Mucosa of rectum (tissue), 2 donors: Measurements from ENCODE around the gene SLC24A4.

Experiments
- H3K27ac ChIP-seq, 2 donors: one replicate each; pipeline ENCODE4 v1.7.0; 2013; ENCODE audit warnings: inconsistent platforms in 2 of 2, low read depth in 2 of 2, low read length in 2 of 2
- H3K27me3 ChIP-seq, 2 donors: one replicate each; pipeline ENCODE4 v1.7.0; 2013; ENCODE audit warnings: low read length in 2 of 2; ENCODE audit not compliant: control insufficient read depth in 2 of 2, insufficient read depth in 2 of 2
- H3K36me3 ChIP-seq, 2 donors: one replicate each; pipeline ENCODE4 v1.7.0; 2013; ENCODE audit warnings: low read length in 2 of 2; ENCODE audit not compliant: control insufficient read depth in 2 of 2, insufficient read depth in 2 of 2
- H3K4me1 ChIP-seq, 2 donors: one replicate each; pipeline ENCODE4 v1.7.0; 2013; ENCODE audit warnings: low read length in 2 of 2, mild to moderate bottlenecking in 1 of 2; ENCODE audit not compliant: control insufficient read depth in 2 of 2, insufficient read depth in 2 of 2
- H3K4me3 ChIP-seq, 2 donors: one replicate each; pipeline ENCODE4 v1.7.0; 2013; ENCODE audit warnings: low read length in 2 of 2
- H3K9ac ChIP-seq, 2 donors: one replicate each; pipeline ENCODE4 v1.7.0; 2013; ENCODE audit warnings: low read length in 2 of 2, low read depth in 1 of 2, mild to moderate bottlenecking in 1 of 2
- H3K9me3 ChIP-seq, 2 donors: one replicate each; pipeline ENCODE4 v1.7.0; 2013; ENCODE audit warnings: low read length in 2 of 2; ENCODE audit not compliant: control insufficient read depth in 2 of 2
- donor health status: healthy.
- donor health status: Normal muscosa, but diverticular disease.

SLC24A4 gene

DNA sequence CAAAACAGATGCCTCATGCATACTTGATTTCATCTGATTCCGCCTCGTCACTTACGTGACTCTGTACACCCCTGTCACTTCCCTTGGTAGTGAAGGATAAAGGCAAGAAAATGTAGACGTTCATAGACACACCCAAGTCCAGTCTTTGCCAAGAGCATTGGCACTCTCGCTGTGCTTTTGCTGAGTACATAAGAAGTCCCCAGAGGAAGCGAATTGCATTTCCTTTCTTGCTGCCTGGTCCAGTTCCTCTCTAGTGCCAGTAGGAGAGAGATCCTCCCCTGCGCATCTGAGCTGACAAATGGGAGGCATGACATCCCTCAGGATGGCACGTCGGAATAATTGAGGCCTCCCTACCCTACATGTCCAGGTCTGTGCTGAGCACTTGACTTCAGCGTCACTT is 169.3 kb downstream of the SLC24A4 start:
- Histone ChIP-seq H3K27ac (no peak overlapping the region), H3K4me3 (no peak overlapping the region), H3K36me3 (no peaks in the 10 kb centered on the region), H3K4me1 (peaks cover 0 to 2% of the 10 kb centered on the region in 2 donors), H3K27me3 (no peaks in the 10 kb centered on the region), H3K9ac (no peak overlapping the region), H3K9me3 (no peaks in the 10 kb centered on the region)

DNA sequence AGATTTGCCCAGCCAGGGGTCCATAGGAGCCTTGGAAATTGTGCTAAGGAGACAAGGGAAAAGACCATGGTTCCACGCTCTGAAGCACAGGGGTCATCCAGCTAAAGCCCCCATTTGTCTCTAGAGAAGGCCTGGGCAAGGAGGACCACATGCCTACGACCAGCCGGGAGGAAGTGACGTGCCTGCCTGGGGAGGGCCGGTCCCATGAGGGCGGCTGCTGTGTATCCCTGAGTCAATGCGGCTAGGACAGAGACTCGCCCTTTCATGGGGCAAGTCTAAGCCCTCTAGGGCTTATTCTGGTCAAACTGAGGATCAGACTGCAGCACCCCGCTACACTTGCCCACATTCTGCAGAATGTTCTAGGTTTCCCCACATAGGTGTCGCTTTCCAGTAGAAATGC is 170.1 kb downstream of the SLC24A4 start:
- Histone ChIP-seq H3K27ac (no peak overlapping the region), H3K9me3 (no peaks in the 10 kb centered on the region), H3K4me3 (no peak overlapping the region), H3K27me3 (no peaks in the 10 kb centered on the region), H3K4me1 (peaks cover 0 to 2% of the 10 kb centered on the region in 2 donors), H3K9ac (no peak overlapping the region), H3K36me3 (no peaks in the 10 kb centered on the region)

DNA sequence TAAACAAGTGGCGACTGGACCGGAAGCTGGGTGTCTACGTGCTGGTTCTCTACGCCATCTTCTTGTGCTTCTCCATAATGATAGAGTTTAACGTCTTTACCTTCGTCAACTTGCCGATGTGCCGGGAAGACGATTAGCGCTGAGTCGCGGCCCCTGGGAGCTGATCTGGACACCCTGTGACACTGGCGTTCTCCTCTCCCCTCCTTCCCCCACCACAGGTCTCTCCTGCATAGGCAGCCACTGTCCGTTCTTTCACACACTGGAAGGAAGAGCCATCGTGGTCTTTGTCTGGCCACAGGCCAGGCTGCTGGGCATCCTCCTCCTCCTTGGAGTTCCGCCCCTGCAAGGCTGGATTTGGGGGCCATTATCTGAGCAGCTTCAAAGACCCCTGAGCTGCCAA is 170.5 kb downstream of the SLC24A4 start:
- H3K4me3 ChIP-seq = no peak overlapping the region
- H3K9me3 ChIP-seq = no peaks in the 10 kb centered on the region
- peaks cover 0 to 2% of the 10 kb centered on the region in 2 donors for H3K4me1 ChIP-seq
- H3K9ac ChIP-seq = no peak overlapping the region
- no peaks in the 10 kb centered on the region for H3K36me3 ChIP-seq
- H3K27ac ChIP-seq = no peak overlapping the region
- no peaks in the 10 kb centered on the region for H3K27me3 ChIP-seq

DNA sequence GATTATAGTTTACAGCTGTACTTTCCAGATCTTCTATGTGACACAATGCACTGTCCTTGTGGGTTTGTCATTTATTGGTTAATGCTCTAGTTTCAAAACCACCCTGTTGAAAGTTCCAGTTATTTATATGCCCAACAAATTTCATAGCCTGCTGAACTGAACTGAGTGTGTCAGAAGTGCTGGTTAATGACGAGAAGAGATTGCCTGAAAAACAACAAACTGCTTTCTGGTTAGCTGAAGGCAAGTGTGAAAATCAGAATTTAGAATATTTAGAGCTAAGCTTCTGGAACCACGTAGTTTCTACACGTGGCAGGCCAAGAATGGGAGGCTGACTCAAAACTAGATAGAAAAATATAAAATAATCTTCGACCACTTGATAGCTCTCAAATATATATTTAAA is 171.5 kb downstream of the SLC24A4 start:
- Histone ChIP-seq H3K27me3 (no peaks in the 10 kb centered on the region), H3K9me3 (no peaks in the 10 kb centered on the region), H3K27ac (no peak overlapping the region), H3K36me3 (no peaks in the 10 kb centered on the region), H3K4me3 (no peak overlapping the region), H3K9ac (no peak overlapping the region), H3K4me1 (peaks cover 0 to 2% of the 10 kb centered on the region in 2 donors)

DNA sequence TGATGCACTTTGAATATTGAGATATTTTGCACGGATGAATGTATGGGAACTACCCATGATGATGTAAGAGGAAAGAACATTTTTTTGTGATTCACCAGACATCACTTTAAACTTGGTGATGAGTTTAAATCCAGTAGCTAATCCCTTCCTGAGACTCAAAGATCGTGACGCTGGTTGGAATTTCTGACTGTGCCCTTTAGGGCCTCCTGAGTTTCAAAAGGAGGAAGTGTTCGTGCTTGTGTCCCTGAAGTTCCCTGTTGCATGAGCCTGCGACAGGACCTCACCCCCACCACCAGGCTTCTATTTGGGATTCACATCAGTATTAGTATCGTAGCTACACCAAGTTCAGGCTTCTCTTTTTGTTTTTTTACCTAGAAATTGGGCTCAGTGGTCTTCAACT is 172.1 kb downstream of the SLC24A4 start:
- Histone ChIP-seq H3K4me1 (no peaks in the 10 kb centered on the region), H3K9me3 (no peaks in the 10 kb centered on the region), H3K36me3 (no peaks in the 10 kb centered on the region), H3K27me3 (no peaks in the 10 kb centered on the region), H3K27ac (no peak overlapping the region), H3K9ac (no peak overlapping the region), H3K4me3 (no peak overlapping the region)

DNA sequence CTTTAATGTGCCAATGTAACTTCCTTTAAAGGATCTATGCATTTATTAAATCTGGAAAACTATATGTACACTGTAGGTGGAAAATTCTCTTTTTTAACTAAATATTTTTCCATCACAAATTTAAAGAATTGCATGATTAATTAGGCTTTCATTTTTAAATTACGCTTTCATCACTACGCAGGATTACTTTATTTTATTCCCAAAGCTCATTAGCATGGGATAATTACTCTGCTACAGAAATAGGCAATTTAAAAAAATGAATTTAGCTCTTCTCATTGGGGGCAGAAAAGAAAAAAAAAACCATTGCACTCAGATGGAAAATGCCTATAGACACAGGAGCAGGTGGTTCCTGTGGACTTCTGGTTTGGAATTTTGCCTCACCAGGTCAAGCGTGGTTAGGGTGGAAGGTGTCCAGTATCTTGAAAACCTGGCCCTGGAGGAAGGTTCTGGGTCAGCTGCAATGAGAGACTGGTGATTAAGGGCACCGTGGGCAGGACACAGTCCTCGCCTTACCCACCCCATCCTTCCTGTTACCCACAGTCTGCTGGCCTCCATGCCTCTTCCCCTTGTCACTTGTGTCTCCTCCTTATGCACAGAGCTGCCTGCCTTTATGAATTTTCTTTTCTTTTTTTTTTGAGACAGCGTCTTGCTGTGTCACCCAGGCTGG is 173.4 kb downstream of the SLC24A4 start:
- Histone ChIP-seq H3K36me3 (no peaks in the 10 kb centered on the region), H3K4me3 (no peak overlapping the region), H3K4me1 (no peaks in the 10 kb centered on the region), H3K9ac (no peak overlapping the region), H3K27ac (no peak overlapping the region), H3K9me3 (no peaks in the 10 kb centered on the region), H3K27me3 (no peaks in the 10 kb centered on the region)

DNA sequence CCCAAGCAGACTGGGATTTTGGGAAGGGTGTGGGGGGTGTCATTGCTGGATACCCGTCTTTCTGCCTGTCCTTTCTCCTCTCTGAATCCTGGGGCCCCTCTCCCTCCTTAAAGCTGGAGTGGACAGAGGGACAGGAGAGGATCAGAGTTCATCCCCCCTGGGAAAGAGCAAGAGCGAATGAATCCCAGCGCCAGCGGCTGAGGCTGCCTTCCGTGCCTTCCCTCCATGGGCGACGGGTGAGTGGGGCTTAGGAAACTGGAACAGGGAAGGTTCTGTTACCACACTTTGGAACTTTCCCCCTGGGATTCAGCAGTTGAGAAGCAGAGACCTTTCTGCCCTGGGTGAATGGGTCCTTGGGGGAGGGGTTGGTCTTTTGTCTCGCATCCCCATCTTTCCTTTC is 174.4 kb downstream of the SLC24A4 start:
- Histone ChIP-seq H3K27me3 (no peaks in the 10 kb centered on the region), H3K36me3 (no peaks in the 10 kb centered on the region), H3K9ac (no peak overlapping the region), H3K9me3 (no peaks in the 10 kb centered on the region), H3K4me3 (no peak overlapping the region), H3K27ac (no peak overlapping the region), H3K4me1 (no peaks in the 10 kb centered on the region)

DNA sequence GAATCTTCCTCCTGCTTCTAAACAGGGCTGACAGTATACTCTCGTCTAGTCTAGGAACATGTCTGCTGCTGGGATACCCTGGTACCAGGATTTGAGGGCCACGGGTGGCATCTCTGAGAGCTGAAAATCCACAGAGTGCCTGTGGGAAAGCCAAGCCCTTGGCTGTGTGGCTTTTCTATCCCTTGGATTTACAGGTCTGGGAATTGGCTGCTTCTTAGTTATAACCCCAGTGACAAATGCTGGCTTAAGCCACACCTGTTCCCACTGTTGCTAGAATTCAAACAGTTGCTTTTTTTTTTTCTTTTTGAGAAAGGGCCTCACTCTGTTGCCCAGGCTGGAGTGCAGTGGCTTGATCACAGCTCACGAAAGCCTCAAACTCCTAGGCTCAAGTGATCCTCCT is 176.3 kb downstream of the SLC24A4 start:
- Histone ChIP-seq H3K27me3 (no peaks in the 10 kb centered on the region), H3K9me3 (no peaks in the 10 kb centered on the region), H3K9ac (no peak overlapping the region), H3K4me1 (no peaks in the 10 kb centered on the region), H3K36me3 (no peaks in the 10 kb centered on the region), H3K4me3 (no peak overlapping the region), H3K27ac (no peak overlapping the region)

DNA sequence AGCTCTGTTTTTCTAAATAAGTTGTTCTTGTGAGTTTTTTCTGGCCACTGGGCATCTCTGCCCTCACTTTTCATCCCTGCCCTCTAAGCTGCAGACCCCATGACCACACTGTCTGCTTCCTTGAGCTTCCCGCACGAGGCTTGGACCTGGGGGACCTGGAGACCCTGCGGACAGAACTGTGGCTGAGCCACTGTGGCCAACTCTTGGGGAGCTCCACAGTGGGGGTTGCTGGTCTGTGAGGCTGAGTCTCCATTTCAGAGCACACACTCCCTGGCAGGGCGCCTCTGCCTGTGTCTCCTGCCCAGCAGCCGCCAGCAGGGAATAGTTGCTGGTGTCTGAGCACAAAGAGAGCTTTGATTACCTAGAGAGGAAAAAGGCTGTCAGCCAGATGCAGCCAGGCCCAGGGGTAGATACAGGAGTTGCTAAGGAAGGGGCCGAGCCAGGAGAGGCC is 177.6 kb downstream of the SLC24A4 start:
- no peak overlapping the region for H3K27ac ChIP-seq

DNA sequence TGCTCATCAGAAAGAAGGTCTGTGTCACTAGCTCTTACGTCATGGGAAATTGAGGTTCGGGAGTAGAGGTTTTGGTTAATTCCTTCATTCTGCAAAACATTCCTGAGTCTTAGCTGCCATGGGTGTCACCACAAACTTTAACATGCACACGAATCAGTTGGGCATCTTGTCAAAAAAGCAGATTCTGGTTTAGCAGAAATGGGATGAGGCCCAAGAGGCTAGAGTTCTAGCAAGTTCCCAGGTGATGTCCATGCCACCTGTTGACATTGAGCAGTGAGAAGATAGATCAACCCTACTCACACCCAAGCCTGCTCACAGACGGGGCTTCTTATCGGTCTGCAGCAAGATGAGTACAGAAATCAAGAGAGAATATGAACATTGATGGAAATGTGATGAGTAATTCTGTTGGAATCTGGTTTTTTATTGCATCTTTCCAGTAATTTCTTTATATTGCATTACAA is 179.0 kb downstream of the SLC24A4 start:
- Histone ChIP-seq H3K9me3 (no peaks in the 10 kb centered on the region), H3K9ac (no peak overlapping the region), H3K36me3 (no peaks in the 10 kb centered on the region), H3K4me3 (no peak overlapping the region), H3K27me3 (no peaks in the 10 kb centered on the region), H3K27ac (no peak overlapping the region), H3K4me1 (peaks cover 4 to 7% of the 10 kb centered on the region in 2 donors)

More for the DNA sequence above, 177.6 kb downstream of the SLC24A4 start:
- no peak overlapping the region for H3K4me3 ChIP-seq
- H3K9me3 ChIP-seq = no peaks in the 10 kb centered on the region
- H3K36me3 ChIP-seq = no peaks in the 10 kb centered on the region
- no peak overlapping the region for H3K9ac ChIP-seq
- H3K4me1 ChIP-seq = no peaks in the 10 kb centered on the region
- H3K27me3 ChIP-seq = no peaks in the 10 kb centered on the region
